GM18502 (cell line): ENCODE measurements around the gene DCUN1D2.

Source experiments
- ATAC-seq: cut with Tn5 transposase; IDR thresholded peaks from one replicate; pipeline ENCODE4 v1.9.1; 2021; ENCODE audit warnings: mild to moderate bottlenecking; ENCODE audit not compliant: unreplicated experiment, poor library complexity

Gene DCUN1D2

DNA sequence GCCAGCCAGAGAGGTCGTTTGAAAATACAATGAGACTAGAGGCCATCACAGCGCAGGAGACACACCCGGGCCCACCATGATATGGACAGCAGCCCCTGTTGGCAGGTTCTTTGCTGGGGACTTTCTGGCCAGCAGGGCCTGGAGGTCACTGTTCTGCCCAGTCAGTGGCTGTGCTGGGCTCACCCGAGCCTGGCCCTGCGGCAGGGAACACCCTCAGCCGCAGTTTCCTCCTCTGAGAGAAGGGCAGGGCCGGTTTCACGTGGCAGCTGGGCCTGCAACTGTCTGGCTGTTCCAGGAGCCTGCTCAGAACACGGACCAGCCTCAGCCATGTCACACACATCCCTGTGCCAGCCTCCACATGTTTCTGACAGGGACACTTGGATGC, 76.6 kb downstream of the DCUN1D2 start:
- no peak for ATAC-seq

DNA sequence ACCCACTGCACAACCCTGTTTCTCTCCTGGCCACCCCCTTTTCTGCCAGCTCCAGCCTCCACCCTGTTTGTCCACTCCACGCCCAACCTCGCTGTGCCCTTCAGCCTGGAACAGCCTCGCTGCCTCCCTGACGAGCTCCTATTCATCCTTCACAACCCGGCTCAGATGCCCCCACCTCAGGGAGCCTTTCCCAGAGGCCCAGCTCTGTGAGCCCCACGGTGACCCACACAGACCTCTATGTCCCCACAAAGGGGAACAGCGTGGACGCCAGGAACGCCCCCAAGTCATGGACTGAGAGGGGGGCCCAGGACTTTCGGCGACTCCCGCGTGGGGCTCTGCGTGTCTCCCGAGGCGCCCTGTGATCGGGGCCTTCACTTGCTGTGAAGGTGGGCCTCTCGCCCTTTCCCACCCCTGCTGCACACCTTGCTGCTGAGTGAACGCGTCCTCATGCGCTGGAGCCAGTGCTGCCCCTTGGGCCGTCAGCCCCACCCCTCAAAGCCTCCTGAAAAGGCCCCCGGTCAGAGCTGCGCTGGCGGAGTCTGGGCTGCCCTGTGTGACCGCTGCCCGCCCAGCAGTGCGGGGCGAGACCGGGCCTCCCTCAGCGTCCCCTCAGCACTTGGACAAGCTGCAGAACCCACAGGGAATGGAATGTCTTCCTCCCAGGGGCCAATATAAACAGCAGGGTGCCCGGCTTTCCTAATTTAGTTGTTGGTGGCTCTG, 77.2 kb downstream of the DCUN1D2 start:
- ATAC-seq = no peak

- ATAC-seq = no peak
These were observed 78.1 kb downstream of the DCUN1D2 start for GRCh38 chr13:113412440-113412839.

- ATAC-seq = no peak
These were observed 79.1 kb downstream of the DCUN1D2 start for GRCh38 chr13:113411216-113412023.

GRCh38 chr13:113410472-113411201, 79.9 kb downstream of the DCUN1D2 start:
- no peak for ATAC-seq

- ATAC-seq = no peak
These were observed 81.9 kb downstream of the DCUN1D2 start for GRCh38 chr13:113408562-113408961.

DNA sequence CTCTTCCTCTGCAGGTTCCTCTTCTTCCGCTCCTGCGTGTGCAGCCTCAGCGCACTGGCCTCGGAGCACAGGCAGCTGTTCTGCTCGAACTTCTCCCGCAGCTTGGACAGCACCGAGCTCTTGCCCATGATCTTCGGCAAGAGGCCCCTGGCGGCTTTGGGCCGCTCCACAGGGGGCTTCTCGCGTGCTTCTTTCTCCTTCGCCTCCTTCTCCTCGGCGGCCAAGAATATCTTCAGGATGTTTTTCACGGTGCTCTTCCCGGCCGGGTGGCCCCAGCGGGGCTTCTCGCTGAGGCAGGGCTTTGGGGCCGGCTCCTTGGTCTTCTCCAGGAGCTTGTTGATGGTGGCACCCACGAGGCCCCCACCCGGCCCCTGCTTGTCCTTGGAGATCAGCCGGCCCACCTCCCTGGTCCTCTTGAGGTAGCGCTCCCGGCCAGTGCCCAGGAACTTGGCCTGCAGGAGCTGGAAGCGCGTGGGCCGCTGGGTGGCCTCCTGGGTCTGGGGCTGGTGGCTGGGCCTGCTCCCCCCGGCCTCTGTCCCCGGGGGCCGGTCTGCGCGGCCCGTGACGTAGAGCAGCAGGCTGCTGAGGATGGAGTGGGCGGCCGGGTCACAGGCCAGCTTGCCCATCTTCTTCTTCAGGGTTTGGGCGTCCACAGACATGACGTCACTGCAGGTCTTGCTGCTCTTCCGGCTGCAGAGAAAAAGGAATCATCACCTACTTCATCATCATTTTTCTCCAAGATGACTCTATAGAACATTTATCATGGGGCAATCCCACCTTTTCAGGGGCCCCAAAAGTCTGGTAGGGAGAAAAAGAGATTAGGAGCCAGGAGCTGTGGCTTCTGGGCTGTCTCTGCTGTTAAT, 82.7 kb downstream of the DCUN1D2 start:
- no peak for ATAC-seq

DNA sequence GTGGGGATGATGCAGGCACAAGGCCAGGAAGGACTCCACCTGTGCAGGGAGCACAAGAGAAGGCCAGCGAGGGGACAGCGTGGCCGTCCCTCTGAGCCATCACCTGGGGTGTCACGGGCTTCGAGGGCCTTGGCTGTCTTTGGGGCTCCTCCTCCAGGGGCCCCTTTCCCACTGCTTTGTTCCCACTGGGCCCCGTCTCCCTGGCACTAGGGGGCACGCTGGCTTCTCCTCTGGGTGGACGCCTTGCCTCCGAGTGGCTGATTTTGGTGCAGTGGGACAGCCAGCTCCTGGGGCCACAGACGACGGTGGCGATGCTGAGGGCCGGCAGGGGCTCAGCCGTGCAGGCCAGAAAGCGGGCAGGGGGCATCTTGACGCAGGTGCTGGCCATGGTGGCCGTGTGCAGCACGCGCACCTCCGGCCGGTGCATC, 83.4 kb downstream of the DCUN1D2 start:
- ATAC-seq = no peak

GRCh38 chr13:113406321-113407102, 84.0 kb downstream of the DCUN1D2 start:
- ATAC-seq = no peak
